HEK293T (cell line): ENCODE results near the gene FAM170B.

Source experiments
- BHLHE40 ChIP-seq: fragments of 450-650 bp; IDR thresholded peaks from 2 replicates; pipeline ENCODE4 v1.6.1; 2016; ENCODE audit warnings: mild to moderate bottlenecking, moderate library complexity, borderline replicate concordance
- FOXM1 ChIP-seq: fragments of 450-650 bp; IDR thresholded peaks from 2 replicates; pipeline ENCODE4 v1.6.1; 2017; ENCODE audit warnings: mild to moderate bottlenecking, borderline replicate concordance
- HDGF ChIP-seq: fragments of 450-650 bp; IDR thresholded peaks from 2 replicates; pipeline ENCODE4 v1.6.1; 2017; ENCODE audit warnings: antibody characterized with exemption, borderline replicate concordance
- L3MBTL2 ChIP-seq: fragments of 450-650 bp; conservative IDR thresholded peaks from 2 replicates; pipeline ENCODE4 v1.6.1; 2016; ENCODE audit warnings: mild to moderate bottlenecking
- NFRKB ChIP-seq: fragments of 450-650 bp; IDR thresholded peaks from 2 replicates; pipeline ENCODE4 v1.6.1; 2016; ENCODE audit warnings: mild to moderate bottlenecking, moderate library complexity
- SP1 ChIP-seq: fragments of 450-650 bp; IDR thresholded peaks from 2 replicates; pipeline ENCODE4 v1.6.1; 2017
- SUZ12 ChIP-seq: fragments of 450-650 bp; IDR thresholded peaks from 2 replicates; pipeline ENCODE4 v1.6.1; 2016; ENCODE audit warnings: mild to moderate bottlenecking
- TARDBP ChIP-seq: fragments of 450-650 bp; IDR thresholded peaks from 2 replicates; pipeline ENCODE4 v1.6.1; 2016
- ZNF384 ChIP-seq: fragments of 450-650 bp; IDR thresholded peaks from 2 replicates; pipeline ENCODE4 v1.6.1; 2016
- TF ChIP-seq, protein P1 (sequence below): fragments of 450-650 bp; IDR thresholded peaks from 2 replicates; pipeline ENCODE4 v1.6.1; 2016

- TF ChIP-seq SUZ12 (no peak), L3MBTL2 (no peak), BHLHE40 (no peak), TARDBP (no peak), SP1 (no peak), HDGF (no peak), ZNF384 (no peak), NFRKB (no peak), FOXM1 (no peak)
- TF ChIP-seq, protein P1, sequence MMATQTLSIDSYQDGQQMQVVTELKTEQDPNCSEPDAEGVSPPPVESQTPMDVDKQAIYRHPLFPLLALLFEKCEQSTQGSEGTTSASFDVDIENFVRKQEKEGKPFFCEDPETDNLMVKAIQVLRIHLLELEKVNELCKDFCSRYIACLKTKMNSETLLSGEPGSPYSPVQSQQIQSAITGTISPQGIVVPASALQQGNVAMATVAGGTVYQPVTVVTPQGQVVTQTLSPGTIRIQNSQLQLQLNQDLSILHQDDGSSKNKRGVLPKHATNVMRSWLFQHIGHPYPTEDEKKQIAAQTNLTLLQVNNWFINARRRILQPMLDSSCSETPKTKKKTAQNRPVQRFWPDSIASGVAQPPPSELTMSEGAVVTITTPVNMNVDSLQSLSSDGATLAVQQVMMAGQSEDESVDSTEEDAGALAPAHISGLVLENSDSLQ, result no peak
These were observed 16.6 kb upstream of the FAM170B start for GRCh38 chr10:49150426-49150825.
